ENCODE results near the gene GRXCR2.
"Not testable (repeated sequence)": the region's sequence is repeated elsewhere in the genome, so short reads cannot be mapped to it uniquely, and the experiment has no call there.

GRXCR2 gene

GRCh38 chr5:145874765-145875164, 2.0 kb upstream of the GRXCR2 start:
- no peak for DNase-seq (ENCODE audit: low spot score)

GRCh38 chr5:145872486-145872885, 328 bp downstream of the GRXCR2 start:
- DNase-seq (ENCODE audit: low spot score) = no peak

- no peak for DNase-seq (ENCODE audit: low spot score)
Observed at GRCh38 chr5:145869753-145870152, 3.1 kb downstream of the GRXCR2 start.

GRCh38 chr5:145867806-145868205, 5.0 kb downstream of the GRXCR2 start:
- no peak for DNase-seq (ENCODE audit: low spot score)

GRCh38 chr5:145864432-145864831, 8.4 kb downstream of the GRXCR2 start:
- DNase-seq (ENCODE audit: low spot score) = not testable (repeated sequence)

- no peak for DNase-seq (ENCODE audit: low spot score)
Observed at GRCh38 chr5:145863003-145863402, 9.8 kb downstream of the GRXCR2 start.

- no peak for DNase-seq (ENCODE audit: low spot score)
Observed at GRCh38 chr5:145859897-145860296, 12.9 kb downstream of the GRXCR2 start.

- DNase-seq (ENCODE audit: low spot score) = no peak
Observed at GRCh38 chr5:145859453-145859852, 13.4 kb downstream of the GRXCR2 start.

GRCh38 chr5:145858959-145859358, 13.9 kb downstream of the GRXCR2 start:
- no peak for DNase-seq (ENCODE audit: low spot score)

GRCh38 chr5:145856285-145856818, 16.5 kb downstream of the GRXCR2 start:
- no peak for DNase-seq (ENCODE audit: low spot score)

GRCh38 chr5:145855763-145856267, 17.0 kb downstream of the GRXCR2 start:
- no peak for DNase-seq (ENCODE audit: low spot score)

GRCh38 chr5:145854651-145855258, 18.1 kb downstream of the GRXCR2 start:
- peak; percentile 29 for DNase-seq (ENCODE audit: low spot score)

- DNase-seq (ENCODE audit: low spot score) = no peak
Observed at GRCh38 chr5:145853781-145854376, 18.9 kb downstream of the GRXCR2 start.

- no peak for DNase-seq (ENCODE audit: low spot score)
Observed at GRCh38 chr5:145852990-145853389, 19.8 kb downstream of the GRXCR2 start.

GRCh38 chr5:145848854-145849253, 24.0 kb downstream of the GRXCR2 start:
- no peak for DNase-seq (ENCODE audit: low spot score)

- DNase-seq (ENCODE audit: low spot score) = no peak
Observed at GRCh38 chr5:145847499-145848497, 25.0 kb downstream of the GRXCR2 start.

- no peak for DNase-seq (ENCODE audit: low spot score)
Observed at GRCh38 chr5:145846081-145846480, 26.7 kb downstream of the GRXCR2 start.

- DNase-seq (ENCODE audit: low spot score) = no peak
Observed at GRCh38 chr5:145841299-145841698, 31.5 kb downstream of the GRXCR2 start.

GRCh38 chr5:145840458-145841132, 32.2 kb downstream of the GRXCR2 start:
- DNase-seq (ENCODE audit: low spot score) = no peak

GRCh38 chr5:145838276-145838675, 34.5 kb downstream of the GRXCR2 start:
- no peak for DNase-seq (ENCODE audit: low spot score)

GRCh38 chr5:145836241-145836640, 36.6 kb downstream of the GRXCR2 start:
- DNase-seq (ENCODE audit: low spot score) = not testable (repeated sequence)

- no peak for DNase-seq (ENCODE audit: low spot score)
Observed at GRCh38 chr5:145835848-145836239, 37.0 kb downstream of the GRXCR2 start.
